ENCODE data around the gene NME3.

NME3 gene

DNA sequence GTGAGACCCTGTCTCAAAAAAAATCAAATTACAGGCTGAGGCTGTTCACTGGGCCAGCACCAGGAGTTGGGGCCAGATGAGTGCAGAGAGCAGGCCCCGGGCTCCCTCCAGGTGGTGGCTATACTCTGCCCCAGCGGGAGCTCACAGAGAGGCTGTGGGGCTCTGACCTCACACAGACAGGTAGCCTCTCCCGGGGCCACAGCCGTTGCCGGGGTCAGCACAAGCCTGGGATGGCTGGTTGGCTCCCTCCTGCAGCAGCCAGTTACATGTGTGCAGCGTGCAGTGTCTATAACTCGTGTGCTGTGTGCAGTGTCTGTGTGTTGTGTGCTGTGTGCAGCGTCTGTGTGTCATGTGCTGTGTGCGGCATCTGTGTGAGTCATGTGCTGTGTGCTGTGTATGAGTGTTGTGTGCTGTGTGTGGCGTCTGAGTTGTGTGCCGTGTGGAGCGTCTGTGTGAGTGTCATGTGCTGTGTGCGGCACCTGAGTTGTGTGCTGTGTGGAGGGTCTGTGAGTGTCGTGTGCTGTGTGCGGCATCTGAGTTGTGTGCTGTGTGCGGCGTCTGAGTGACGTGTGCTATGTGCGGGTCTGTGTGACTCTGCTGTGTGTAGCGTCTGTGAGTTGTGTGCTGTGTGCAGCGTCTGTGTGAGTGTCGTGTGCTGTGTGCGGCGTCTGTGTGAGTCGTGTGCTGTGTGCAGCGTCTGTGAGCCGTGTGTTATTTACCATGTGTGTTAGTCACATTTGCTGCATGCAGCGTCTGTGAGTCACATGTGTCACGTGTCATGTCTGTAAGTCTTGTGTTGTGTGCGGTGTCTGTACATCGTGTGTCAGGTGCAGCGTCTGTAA, 44.5 kb downstream of the NME3 start:
- no peak for TF ChIP-seq CTCF (IDR thresholded peaks at IDR 0.05; ENCODE audit: control extremely low read depth, extremely low read depth, low read depth, missing control alignments)
- CTCF ChIA-PET: no interaction called here
- POLR2A ChIA-PET: no interaction called here
- DNase-seq (ENCODE audit: extremely low spot score): no peak

DNA sequence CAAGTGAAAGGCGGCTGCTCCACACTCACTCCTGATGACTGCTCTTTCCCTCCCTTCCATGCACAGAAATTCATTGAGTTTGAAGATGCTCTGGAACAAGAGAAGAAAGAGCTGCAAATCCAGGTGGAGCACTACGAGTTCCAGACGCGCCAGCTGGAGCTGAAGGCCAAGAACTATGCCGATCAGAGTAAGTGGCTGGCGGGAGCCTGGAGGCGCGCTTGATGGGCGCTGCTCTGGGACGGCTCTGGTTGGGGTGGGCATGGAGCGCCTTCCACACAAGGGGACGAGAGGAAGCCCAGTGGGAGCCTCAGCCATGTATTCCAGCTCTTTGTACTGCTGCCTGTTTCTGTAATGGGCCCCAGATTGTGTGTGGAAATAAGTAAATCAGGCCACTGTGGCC, 46.9 kb downstream of the NME3 start:
- POLR2A ChIA-PET: interaction anchor here (0.6 kb wide), 1 partner anchor 408 kb away, joined by 3 read pairs; no protein-coding TSS in a partner anchor
- CTCF ChIA-PET: interaction anchor here (1.4 to 3.4 kb wide), 4 partner anchors 26 to 361 kb away, joined by 5 to 14 read pairs (median 5); partner anchors contain the start of gene JPT2
- TF ChIP-seq CTCF (IDR thresholded peaks at IDR 0.05; ENCODE audit: control extremely low read depth, extremely low read depth, low read depth, missing control alignments): no peak
- DNase-seq (ENCODE audit: extremely low spot score): no peak

- peak; percentile 64 for DNase-seq (ENCODE audit: extremely low spot score)
- CTCF ChIA-PET: interaction anchor here (0.6 to 3.4 kb wide), 16 partner anchors 21 to 360 kb away, joined by 3 to 14 read pairs (median 4); partner anchors contain the start of genes JPT2 and UQCC4
- POLR2A ChIA-PET: no interaction called here
- peak; percentile 71 for TF ChIP-seq CTCF (IDR thresholded peaks at IDR 0.05; ENCODE audit: control extremely low read depth, extremely low read depth, low read depth, missing control alignments)
Measured at GRCh38 chr16:1723450-1724147, 47.7 kb downstream of the NME3 start.

- CTCF ChIA-PET: no interaction called here
- TF ChIP-seq CTCF (IDR thresholded peaks at IDR 0.05; ENCODE audit: control extremely low read depth, extremely low read depth, low read depth, missing control alignments): no peak
- POLR2A ChIA-PET: interaction anchor here (0.6 to 0.7 kb wide), 2 partner anchors 16 to 102 kb away, joined by 3 to 5 read pairs; no protein-coding TSS in a partner anchor
- DNase-seq (ENCODE audit: extremely low spot score): no peak
Measured at GRCh38 chr16:1721372-1721771, 50.0 kb downstream of the NME3 start.

Measured in GM10248 (cell line).